Transverse colon (tissue), 4 donors: ENCODE data around the gene KRTAP12-3.

ENCODE experiments used
- CTCF ChIP-seq, 5 experiments: fragments of 200-600 bp in 3 of 5; fragments of 450-650 bp in 2 of 5; sonication (generic) in 3 of 5; IDR thresholded peaks; 1 replicate in 2 of 5; 2 replicates in 3 of 5; pipeline ENCODE4 v1.5.1; 2016 to 2017; ENCODE audit warnings: antibody characterized with exemption in 5 of 5, inconsistent platforms in 3 of 5, mild to moderate bottlenecking in 2 of 5, moderate library complexity in 1 of 5
- EP300 ChIP-seq: sonication (generic); formaldehyde crosslinking; IDR thresholded peaks from one replicate; pipeline ENCODE4 v1.6.1; 2017; ENCODE audit warnings: antibody characterized with exemption, low read depth
- POLR2A ChIP-seq: fragments of 450-650 bp; IDR thresholded peaks from one replicate; pipeline ENCODE4 v1.6.1; 2016; ENCODE audit warnings: antibody characterized with exemption, mild to moderate bottlenecking, moderate library complexity
- POLR2AphosphoS5 ChIP-seq, 3 donors: sonication (generic); formaldehyde crosslinking; IDR thresholded peaks; one replicate each; pipeline ENCODE4 v1.6.1; 2016; ENCODE audit warnings: antibody characterized with exemption in 3 of 3

GRCh38 chr21:44637018-44637850 lies 20.5 kb upstream of the KRTAP12-3 start, which contains the start of gene KRTAP10-10:
- TF ChIP-seq POLR2A (no peak), POLR2AphosphoS5 (IDR thresholded peaks at IDR 0.05) (no peak), CTCF (IDR thresholded peaks at IDR 0.05) (no peak), EP300 (no peak)
